HG03175 (cell line): ENCODE data around the gene MASP1.

Experiments used
- ATAC-seq: cut with Tn5 transposase; IDR thresholded peaks from one replicate; pipeline ENCODE4 v1.9.1; 2021; ENCODE audit warnings: mild to moderate bottlenecking, moderate library complexity; ENCODE audit not compliant: unreplicated experiment

The MASP1 gene

GRCh38 chr3:187196573-187197334, 94.8 kb downstream of the MASP1 start:
- no peak for ATAC-seq

GRCh38 chr3:187193181-187193580, 98.4 kb downstream of the MASP1 start:
- ATAC-seq, result no peak

- ATAC-seq, result no peak
These were observed 100.3 kb downstream of the MASP1 start for GRCh38 chr3:187191271-187191670.

GRCh38 chr3:187188931-187189330, 102.6 kb downstream of the MASP1 start:
- peak; percentile 53 for ATAC-seq

GRCh38 chr3:187186801-187187421, 104.6 kb downstream of the MASP1 start:
- no peak for ATAC-seq

GRCh38 chr3:187186375-187186774, 105.2 kb downstream of the MASP1 start:
- ATAC-seq, result no peak

GRCh38 chr3:187185759-187186158, 105.8 kb downstream of the MASP1 start:
- no peak for ATAC-seq
